Keratinocyte (primary cell): ENCODE data around the gene CFAP61. TPM values are rescaled to one million over a fixed set of nuclear protein-coding genes. Genes with fewer than 3 reads are reported as not detected.

Experiments
- DNase-seq: peaks from one replicate; pipeline ENCODE4 v3.0.0-alpha.2; 2011; ENCODE audit warnings: low read depth, missing footprints, low spot score
- FAIRE-seq: peaks from 2 replicates; lab custom pipeline; 2011; peaks lifted over from hg19 to GRCh38; lab: Jason Lieb, UNC
- H2AFZ ChIP-seq: 2 replicates; pipeline ENCODE4 v1.6.0; 2012; ENCODE audit warnings: low read length, control low read depth, inconsistent platforms; ENCODE audit not compliant: control insufficient read depth
- H3K27ac ChIP-seq: 2 replicates; pipeline ENCODE4 v1.5.1; 2011; ENCODE audit warnings: low read length; ENCODE audit not compliant: control insufficient read depth, insufficient read depth
- H3K27me3 ChIP-seq: 3 replicates; pipeline ENCODE4 v1.6.0; 2011; ENCODE audit warnings: low read length; ENCODE audit not compliant: control insufficient read depth, insufficient read depth; ENCODE audit errors: extremely low read depth
- H3K36me3 ChIP-seq, 2 experiments: 2 replicates in 1 of 2; 3 replicates in 1 of 2; pipeline ENCODE4 v1.5.1; 2011; ENCODE audit warnings: low read length in 2 of 2, mild to moderate bottlenecking in 1 of 2; ENCODE audit not compliant: control insufficient read depth in 2 of 2, insufficient read depth in 2 of 2; ENCODE audit errors: extremely low read depth in 1 of 2
- H3K4me1 ChIP-seq: 3 replicates; pipeline ENCODE4 v1.5.1; 2011; ENCODE audit warnings: low read length; ENCODE audit not compliant: control insufficient read depth, insufficient read depth; ENCODE audit errors: extremely low read depth
- H3K4me2 ChIP-seq: 3 replicates; pipeline ENCODE4 v1.6.0; 2011; ENCODE audit warnings: low read depth, low read length; ENCODE audit not compliant: control insufficient read depth, insufficient read depth; ENCODE audit errors: extremely low read depth
- H3K4me3 ChIP-seq, 3 experiments: fragments of 200-600 bp in 1 of 3; sonication (generic) in 1 of 3; 2 replicates in 2 of 3; 3 replicates in 1 of 3; pipeline ENCODE4 v1.5.1; 2011 to 2016; ENCODE audit warnings: low read length in 3 of 3, mild to moderate bottlenecking in 3 of 3, control low read depth in 2 of 3, inconsistent platforms in 1 of 3, low read depth in 1 of 3, mixed read lengths in 1 of 3, mixed run types in 1 of 3, moderate library complexity in 1 of 3; ENCODE audit not compliant: control insufficient read depth in 2 of 3, insufficient read depth in 2 of 3; ENCODE audit errors: extremely low read depth in 1 of 3
- H3K79me2 ChIP-seq: 2 replicates; pipeline ENCODE4 v1.6.0; 2012; ENCODE audit warnings: low read length; ENCODE audit not compliant: control insufficient read depth, insufficient read depth
- H3K9ac ChIP-seq: 3 replicates; pipeline ENCODE4 v1.6.0; 2011; ENCODE audit warnings: low read length; ENCODE audit not compliant: control insufficient read depth, insufficient read depth; ENCODE audit errors: extremely low read depth
- H3K9me1 ChIP-seq: 3 replicates; pipeline ENCODE4 v1.6.0; 2011; ENCODE audit warnings: low read length; ENCODE audit not compliant: control insufficient read depth, insufficient read depth; ENCODE audit errors: extremely low read depth
- H3K9me3 ChIP-seq: 2 replicates; pipeline ENCODE4 v1.5.1; 2012; ENCODE audit warnings: low read depth, low read length; ENCODE audit not compliant: control insufficient read depth
- H4K20me1 ChIP-seq: 3 replicates; pipeline ENCODE4 v1.6.0; 2011; ENCODE audit warnings: low read length; ENCODE audit not compliant: control insufficient read depth, insufficient read depth; ENCODE audit errors: extremely low read depth
- CTCF ChIP-seq, 3 experiments: IDR thresholded peaks in 1 of 3; conservative IDR thresholded peaks in 1 of 3; optimal IDR thresholded peaks in 1 of 3; 2 replicates in 2 of 3; 3 replicates in 1 of 3; pipeline versions ENCODE3 to v1.5.1; 2011; ENCODE audit warnings: low read length in 3 of 3, mild to moderate bottlenecking in 3 of 3, moderate library complexity in 2 of 3, control low read depth in 1 of 3, inconsistent platforms in 1 of 3; ENCODE audit not compliant: insufficient read depth in 2 of 3; ENCODE audit errors: extremely low read depth in 1 of 3
- EZH2 ChIP-seq: IDR thresholded peaks from one replicate; pipeline ENCODE4 v1.6.1; 2012; ENCODE audit warnings: inconsistent platforms, mild to moderate bottlenecking, low read length, moderate library complexity
- dilution Hi-C: fragments of 300-500 bp; cut with MboI; formaldehyde crosslinking; loops from one replicate; pipeline ENCODE4 v1.7.0; 2020; ENCODE audit warnings: low sequenced_read_pairs; ENCODE audit not compliant: extremely low pct_ligation_motif_present
- polyA plus RNA-seq, 5 experiments: library from polyadenylated mRNA; depleted of rRNA in 3 of 5; stranded (reverse) in 3 of 5; stranded (forward) in 1 of 5; unstranded in 1 of 5; fragments of >200 nt; gene quantifications; 1 replicate in 1 of 5; 2 replicates in 3 of 5; 3 replicates in 1 of 5; pipeline versions ENCODE4 v1.2.1 to v1.2.3, GENCODE V29; 2011 to 2012; ENCODE audit warnings: missing spikeins in 2 of 5, low read depth in 1 of 5, low replicate concordance in 1 of 5

Gene CFAP61
- polyA plus RNA-seq, 1 donor (not counting 4 experiments of a cell fraction or from before 2014, with no cell fraction given), result 0.25 TPM

- Histone ChIP-seq H3K9me1 (no peaks in the 10 kb centered on the region), H3K36me3 (no peaks in the 10 kb centered on the region), H3K27ac (no peak overlapping the region), H4K20me1 (no peaks in the 10 kb centered on the region), H3K27me3 (no peaks in the 10 kb centered on the region), H3K9ac (no peak overlapping the region), H3K4me1 (no peaks in the 10 kb centered on the region), H3K4me2 (no peak overlapping the region), H2AFZ (no peak overlapping the region), H3K9me3 (no peaks in the 10 kb centered on the region), H3K4me3 (no peak overlapping the region), H3K79me2 (no peaks in the 10 kb centered on the region)
- dilution Hi-C loops, result no loop called here
- FAIRE-seq (no peak), DNase-seq (no peak)
- TF ChIP-seq CTCF (optimal IDR thresholded peaks at IDR 0.05 in 1 of 3, IDR thresholded peaks at IDR 0.05 in 1 of 3, conservative IDR thresholded peaks at IDR 0.05 in 1 of 3; ENCODE audit: extremely low read depth in 1 of 3, insufficient read depth in 2 of 3, low read length in 3 of 3), result no peak
- no peak for TF ChIP-seq EZH2
These were observed 173.2 kb downstream of the CFAP61 start for GRCh38 chr20:20225325-20226043.

- DNase-seq, result no peak
- Histone ChIP-seq H3K36me3 (no peaks in the 10 kb centered on the region), H3K79me2 (no peaks in the 10 kb centered on the region), H3K27ac (no peak overlapping the region), H3K9me1 (no peaks in the 10 kb centered on the region), H3K9me3 (no peaks in the 10 kb centered on the region), H4K20me1 (no peaks in the 10 kb centered on the region), H2AFZ (no peak overlapping the region), H3K27me3 (no peaks in the 10 kb centered on the region), H3K4me3 (no peak overlapping the region), H3K9ac (no peak overlapping the region), H3K4me2 (no peak overlapping the region), H3K4me1 (no peaks in the 10 kb centered on the region)
- no peak for FAIRE-seq
- no peak for TF ChIP-seq EZH2
- TF ChIP-seq CTCF (optimal IDR thresholded peaks at IDR 0.05 in 1 of 3, IDR thresholded peaks at IDR 0.05 in 1 of 3, conservative IDR thresholded peaks at IDR 0.05 in 1 of 3; ENCODE audit: extremely low read depth in 1 of 3, insufficient read depth in 2 of 3, low read length in 3 of 3), result no peak
- dilution Hi-C loops, result no loop called here
These were observed 174.2 kb downstream of the CFAP61 start for GRCh38 chr20:20226554-20226953.
